Activated CD4-positive, alpha-beta T cell treated with anti-CD3 and anti-CD28 coated beads, Interleukin-2, amount 10 ng/mL, durations not matched to agents 7 days and 5 days (primary cell): ENCODE results near the gene TERB1. TPM values are rescaled to one million over a fixed set of nuclear protein-coding genes. Genes with fewer than 3 reads are reported as not detected.

Experiments
- CTCF ChIA-PET: fragments of 350-600 bp; sonication (Branson Sonifier 250); formaldehyde crosslinking; loops from one replicate; lab custom pipeline; 2021; ENCODE audit warnings: antibody characterized with exemption; lab: Charles Lee
- POLR2A ChIA-PET: fragments of 350-600 bp; sonication (Branson Sonifier 250); formaldehyde crosslinking; loops from one replicate; lab custom pipeline; 2021; ENCODE audit warnings: antibody characterized with exemption; lab: Charles Lee
- DNase-seq: peaks from one replicate; pipeline ENCODE4 v3.0.0-alpha.2; 2020
- H3K27ac Mint-ChIP-seq: one replicate; pipeline ENCODE4 v1.8.0; 2021; ENCODE audit warnings: mild to moderate bottlenecking, moderate library complexity, mixed read lengths
- H3K27me3 Mint-ChIP-seq: one replicate; pipeline ENCODE4 v1.8.0; 2021; ENCODE audit warnings: mixed read lengths
- H3K36me3 Mint-ChIP-seq: one replicate; pipeline ENCODE4 v1.8.0; 2021; ENCODE audit warnings: low read depth, mixed read lengths
- H3K4me1 Mint-ChIP-seq: one replicate; pipeline ENCODE4 v1.8.0; 2021; ENCODE audit warnings: mixed read lengths
- H3K4me3 Mint-ChIP-seq: one replicate; pipeline ENCODE4 v1.8.0; 2021; ENCODE audit warnings: mild to moderate bottlenecking, moderate library complexity, mixed read lengths
- H3K9me3 Mint-ChIP-seq: one replicate; pipeline ENCODE4 v1.8.0; 2021; ENCODE audit warnings: mixed read lengths
- total RNA-seq, 2 experiments: library from RNA; stranded (reverse); gene quantifications; one replicate each; pipeline ENCODE4 v1.2.3, GENCODE V29; 2021

The TERB1 gene
- total RNA-seq, 2 experiments from 2014 or later = 0.15 to 0.27 TPM

GRCh38 chr16:66740010-66740409, 61.4 kb downstream of the TERB1 start:
- Mint-ChIP-seq H3K27me3 (no peaks in the 10 kb centered on the region), H3K4me3 (no peak overlapping the region), H3K4me1 (peaks cover 30% of the 10 kb centered on the region), H3K36me3 (peaks cover 49% of the 10 kb centered on the region), H3K9me3 (no peaks in the 10 kb centered on the region), H3K27ac (peak overlapping the region; percentile 52)
- peak; percentile 38 for DNase-seq
- CTCF ChIA-PET = interaction anchor here (0.9 to 2.6 kb wide), 4 partner anchors 9 to 91 kb away, joined by 3 to 12 read pairs (median 4); partner anchors contain the start of genes DYNC1LI2 and NAE1
- POLR2A ChIA-PET = no interaction called here

GRCh38 chr16:66735891-66736290, 65.5 kb downstream of the TERB1 start:
- ChIA-PET CTCF (interaction anchor here (1.1 to 3.2 kb wide), 2 partner anchors 8 to 16 kb away, joined by 6 to 20 read pairs; partner anchors contain the start of gene DYNC1LI2), POLR2A (no interaction called here)
- peaks cover 19% of the 10 kb centered on the region for H3K4me1 Mint-ChIP-seq
- H3K36me3 Mint-ChIP-seq = peaks cover 61% of the 10 kb centered on the region
- no peak overlapping the region for H3K4me3 Mint-ChIP-seq
- no peaks in the 10 kb centered on the region for H3K27me3 Mint-ChIP-seq
- DNase-seq = no peak
- H3K27ac Mint-ChIP-seq = no peak overlapping the region
- H3K9me3 Mint-ChIP-seq = no peaks in the 10 kb centered on the region

DNA sequence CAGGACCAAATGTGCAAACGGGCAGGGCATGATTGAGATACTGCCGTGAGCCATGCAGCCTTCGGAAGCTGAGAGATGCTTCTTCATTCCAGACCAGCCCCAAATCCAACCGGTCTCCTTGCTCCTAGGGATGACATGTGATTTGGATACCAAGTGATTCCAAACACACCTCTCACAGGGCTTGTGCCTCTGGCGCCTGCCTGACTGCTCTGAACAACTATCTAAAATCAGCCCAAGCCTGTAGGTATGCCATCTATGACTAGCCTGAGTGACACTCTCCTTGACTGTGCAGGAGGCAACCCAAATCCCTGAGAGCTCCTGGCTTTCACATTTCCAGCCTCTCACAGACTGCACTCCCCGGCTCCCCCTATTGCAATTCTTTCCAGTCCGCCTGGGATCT, 70.3 kb downstream of the TERB1 start:
- Mint-ChIP-seq H3K27ac (no peak overlapping the region), H3K9me3 (no peaks in the 10 kb centered on the region), H3K4me3 (no peak overlapping the region), H3K36me3 (peaks cover 50% of the 10 kb centered on the region), H3K27me3 (no peaks in the 10 kb centered on the region), H3K4me1 (peaks cover 8% of the 10 kb centered on the region)
- POLR2A ChIA-PET = no interaction called here
- DNase-seq = no peak
- CTCF ChIA-PET = interaction anchor here (0.6 to 2.6 kb wide), 6 partner anchors 9 to 141 kb away, joined by 3 to 7 read pairs (median 3); partner anchors contain the start of gene DYNC1LI2

- POLR2A ChIA-PET = no interaction called here
- Mint-ChIP-seq H3K4me1 (peaks cover 8% of the 10 kb centered on the region), H3K27ac (no peak overlapping the region), H3K27me3 (no peaks in the 10 kb centered on the region), H3K36me3 (peaks cover 49% of the 10 kb centered on the region), H3K9me3 (no peaks in the 10 kb centered on the region), H3K4me3 (no peak overlapping the region)
- DNase-seq = no peak
- CTCF ChIA-PET = interaction anchor here (0.8 to 2.6 kb wide), 5 partner anchors 12 to 145 kb away, joined by 3 to 7 read pairs (median 3); partner anchors contain the start of gene DYNC1LI2
These were observed 72.6 kb downstream of the TERB1 start for GRCh38 chr16:66728804-66729203.

DNA sequence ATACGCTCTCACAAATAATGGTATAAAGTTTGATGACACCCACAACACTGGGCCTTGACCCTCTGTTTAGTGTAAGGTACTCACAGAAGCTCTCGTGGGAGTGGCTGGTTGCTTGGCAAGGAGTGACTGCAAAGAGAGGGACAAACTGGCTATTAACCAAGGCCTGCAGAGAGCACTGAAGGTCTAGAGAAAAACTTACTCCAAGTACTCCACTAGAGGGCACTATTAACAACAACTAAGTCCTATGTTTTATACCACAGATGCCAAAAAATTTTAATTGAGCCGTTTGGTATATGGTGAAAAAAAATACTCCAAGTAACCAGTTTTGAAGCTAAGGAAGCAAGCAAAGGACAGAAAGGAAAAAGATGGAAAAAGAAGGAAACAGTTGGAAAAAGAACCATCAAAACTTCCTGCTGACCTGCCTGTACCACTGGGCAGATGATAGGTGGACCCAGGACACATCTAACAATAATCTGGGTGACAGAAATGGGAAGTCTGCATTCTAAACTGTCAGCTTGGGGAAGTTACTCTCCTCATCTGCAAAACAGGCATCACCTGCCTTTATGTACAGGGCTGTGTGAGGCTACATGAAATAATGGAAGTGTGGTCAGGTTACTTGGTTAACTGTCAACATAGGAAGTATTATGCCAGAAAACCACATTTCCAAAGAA, 73.1 kb downstream of the TERB1 start:
- ChIA-PET CTCF (interaction anchor here (0.8 to 2.7 kb wide), 11 partner anchors 8 to 145 kb away, joined by 3 to 13 read pairs (median 3); partner anchors contain the start of genes DYNC1LI2 and NAE1), POLR2A (no interaction called here)
- no peaks in the 10 kb centered on the region for H3K27me3 Mint-ChIP-seq
- H3K36me3 Mint-ChIP-seq = peaks cover 47% of the 10 kb centered on the region
- no peak overlapping the region for H3K4me3 Mint-ChIP-seq
- H3K27ac Mint-ChIP-seq = peak overlapping the region; percentile 38
- peaks cover 8% of the 10 kb centered on the region for H3K4me1 Mint-ChIP-seq
- DNase-seq = peak; percentile 26
- no peaks in the 10 kb centered on the region for H3K9me3 Mint-ChIP-seq

DNA sequence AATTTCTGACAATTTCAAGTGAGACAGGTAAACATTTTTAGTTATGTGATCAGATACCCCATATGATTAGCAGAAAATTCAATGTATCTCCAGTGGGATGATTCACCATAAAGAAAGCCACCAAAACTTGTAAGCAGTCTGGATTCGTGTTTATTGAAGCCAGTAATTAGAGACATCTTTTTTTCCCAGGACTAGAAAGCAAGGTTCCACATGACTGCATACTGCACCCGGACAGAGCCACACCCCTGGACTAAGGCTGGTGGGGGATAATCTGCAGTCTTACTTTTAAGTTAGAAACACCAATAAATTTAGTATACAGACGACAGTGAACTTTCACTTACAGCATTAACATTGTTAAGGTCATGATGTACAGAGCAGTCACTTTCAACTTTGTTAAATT, 80.6 kb downstream of the TERB1 start:
- Mint-ChIP-seq H3K36me3 (peaks cover 25% of the 10 kb centered on the region), H3K27me3 (no peaks in the 10 kb centered on the region), H3K9me3 (no peaks in the 10 kb centered on the region), H3K4me3 (no peak overlapping the region), H3K4me1 (no peaks in the 10 kb centered on the region), H3K27ac (peak overlapping the region; percentile 41)
- ChIA-PET CTCF (no interaction called here), POLR2A (no interaction called here)
- no peak for DNase-seq

- Mint-ChIP-seq H3K27me3 (no peaks in the 10 kb centered on the region), H3K36me3 (peaks cover 16% of the 10 kb centered on the region), H3K27ac (no peak overlapping the region), H3K9me3 (no peaks in the 10 kb centered on the region), H3K4me3 (no peak overlapping the region), H3K4me1 (no peaks in the 10 kb centered on the region)
- no peak for DNase-seq
- POLR2A ChIA-PET = no interaction called here
- CTCF ChIA-PET = no interaction called here
These were observed 82.1 kb downstream of the TERB1 start for GRCh38 chr16:66719246-66719645.

DNA sequence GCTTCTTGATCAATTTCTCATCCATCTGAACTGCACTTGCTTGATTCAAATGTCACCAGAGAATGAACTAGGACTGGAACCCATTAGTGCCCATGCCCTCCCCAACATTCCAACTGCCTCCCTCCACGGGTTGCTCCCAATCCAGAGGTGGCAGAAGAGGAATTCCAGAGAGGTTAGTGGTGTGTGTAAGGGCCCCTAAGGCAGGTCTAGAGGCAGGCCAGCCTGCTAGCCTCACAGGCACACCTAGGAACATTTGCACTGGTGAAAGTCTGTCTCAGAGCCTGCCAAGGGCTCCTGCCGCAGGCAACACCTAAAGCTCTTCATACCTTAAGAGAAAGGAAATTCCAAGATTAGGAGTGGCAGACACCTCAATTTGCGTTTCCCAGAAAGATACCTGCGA, 83.6 kb downstream of the TERB1 start:
- POLR2A ChIA-PET = no interaction called here
- H3K4me1 Mint-ChIP-seq = no peaks in the 10 kb centered on the region
- no peak overlapping the region for H3K27ac Mint-ChIP-seq
- DNase-seq = no peak
- H3K4me3 Mint-ChIP-seq = no peak overlapping the region
- H3K9me3 Mint-ChIP-seq = no peaks in the 10 kb centered on the region
- CTCF ChIA-PET = interaction anchor here (1.4 kb wide), 1 partner anchor 20 kb away, joined by 5 read pairs; no protein-coding TSS in a partner anchor
- H3K27me3 Mint-ChIP-seq = no peaks in the 10 kb centered on the region
- peaks cover 4% of the 10 kb centered on the region for H3K36me3 Mint-ChIP-seq

DNA sequence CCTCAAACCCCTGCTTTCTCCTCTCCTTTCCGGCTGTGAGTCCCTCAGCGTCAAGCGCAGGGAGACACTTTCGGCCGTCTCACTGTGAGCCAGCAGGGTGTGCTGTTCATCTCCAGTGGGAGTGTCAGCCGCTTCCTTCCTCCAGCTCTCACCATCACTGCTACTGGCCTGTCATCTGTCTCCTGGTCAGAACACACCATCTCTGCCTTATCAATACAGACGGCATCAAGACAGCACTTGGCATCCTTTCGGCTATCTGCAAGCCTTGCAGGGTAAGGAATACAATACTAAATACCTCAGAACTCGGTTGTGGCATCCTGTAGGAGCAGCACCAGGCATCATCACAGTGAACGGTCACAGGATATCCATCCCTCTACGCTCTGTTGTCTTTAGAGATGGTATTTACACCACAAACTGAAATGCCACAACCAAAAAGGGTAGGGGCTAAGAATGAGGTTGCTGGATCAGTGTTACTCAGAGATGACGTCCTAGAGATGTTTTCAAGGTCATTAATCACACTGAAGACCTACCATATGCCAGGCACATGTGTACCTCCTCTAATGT, 84.2 kb downstream of the TERB1 start:
- Mint-ChIP-seq H3K4me1 (no peaks in the 10 kb centered on the region), H3K36me3 (peaks cover 4% of the 10 kb centered on the region), H3K4me3 (no peak overlapping the region), H3K27ac (no peak overlapping the region), H3K27me3 (no peaks in the 10 kb centered on the region), H3K9me3 (no peaks in the 10 kb centered on the region)
- DNase-seq = peak; percentile 37
- POLR2A ChIA-PET = no interaction called here
- CTCF ChIA-PET = interaction anchor here (1.4 kb wide), 1 partner anchor 150 kb away, joined by 3 read pairs; no protein-coding TSS in a partner anchor

DNA sequence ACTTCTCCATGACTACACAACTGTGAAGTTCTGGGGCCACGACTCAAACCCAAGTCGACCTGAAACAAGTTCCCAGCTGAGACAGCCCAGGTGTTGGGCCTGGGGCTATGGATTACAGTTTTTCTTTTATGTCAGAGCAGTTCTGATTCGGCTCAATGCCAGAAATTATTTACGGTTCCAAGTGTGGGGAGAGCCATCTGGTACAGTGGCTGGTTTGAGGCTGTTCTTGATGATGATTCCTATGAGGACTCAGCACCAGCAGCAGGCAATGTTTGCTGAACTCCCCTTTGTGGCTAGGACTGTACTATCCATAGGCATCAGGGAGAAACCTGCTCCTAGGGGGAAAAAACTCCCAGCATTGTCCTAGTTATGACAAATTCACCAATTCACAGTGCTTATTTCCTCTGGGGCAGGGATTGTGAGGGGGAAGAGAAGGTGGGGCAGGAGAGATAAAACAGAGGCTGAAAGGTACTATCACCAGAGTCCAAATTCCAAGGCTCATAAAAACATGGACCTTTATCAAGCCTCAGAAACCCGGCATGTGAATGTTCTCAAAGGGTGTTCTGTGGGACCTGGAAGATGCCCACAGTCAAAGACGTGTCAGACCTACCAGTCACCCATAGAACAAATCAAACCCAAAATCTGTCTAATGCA, 86.6 kb downstream of the TERB1 start:
- ChIA-PET POLR2A (no interaction called here), CTCF (interaction anchor here (1.0 to 1.3 kb wide), 2 partner anchors 37 to 158 kb away, joined by 3 to 4 read pairs; partner anchors contain the start of gene DYNC1LI2)
- Mint-ChIP-seq H3K36me3 (no peaks in the 10 kb centered on the region), H3K27me3 (peaks cover 4% of the 10 kb centered on the region), H3K4me1 (no peaks in the 10 kb centered on the region), H3K27ac (no peak overlapping the region), H3K4me3 (no peak overlapping the region), H3K9me3 (no peaks in the 10 kb centered on the region)
- no peak for DNase-seq

- no peaks in the 10 kb centered on the region for H3K4me1 Mint-ChIP-seq
- H3K27me3 Mint-ChIP-seq = peaks cover 5% of the 10 kb centered on the region
- no peaks in the 10 kb centered on the region for H3K9me3 Mint-ChIP-seq
- POLR2A ChIA-PET = no interaction called here
- CTCF ChIA-PET = interaction anchor here (0.6 kb wide), 1 partner anchor 116 kb away, joined by 5 read pairs; the partner anchor contains the start of gene NAE1
- DNase-seq = no peak
- no peaks in the 10 kb centered on the region for H3K36me3 Mint-ChIP-seq
- H3K27ac Mint-ChIP-seq = no peak overlapping the region
- no peak overlapping the region for H3K4me3 Mint-ChIP-seq
These were observed 87.3 kb downstream of the TERB1 start for GRCh38 chr16:66714062-66714461.

DNA sequence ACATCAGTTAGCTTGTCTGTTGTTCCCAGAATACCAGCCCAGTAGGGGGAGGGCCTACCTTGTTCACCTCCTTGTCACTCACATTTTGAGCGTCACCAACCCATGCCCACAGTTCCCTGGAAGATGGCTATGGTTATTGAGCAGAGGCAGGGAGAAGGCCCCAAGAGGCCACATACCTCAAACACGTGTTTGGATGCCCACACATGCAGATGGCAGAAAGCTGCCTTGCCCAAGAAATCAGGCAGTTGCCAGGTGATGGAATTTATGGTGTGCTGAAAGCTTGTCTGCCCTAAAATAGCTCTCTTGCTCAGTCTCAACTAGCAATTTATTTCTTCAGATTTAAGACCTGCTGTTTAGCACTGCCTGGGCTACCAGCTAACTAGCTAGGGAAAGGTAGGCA, 88.3 kb downstream of the TERB1 start:
- H3K27ac Mint-ChIP-seq = no peak overlapping the region
- no peak for DNase-seq
- ChIA-PET CTCF (interaction anchor here (0.6 to 1.1 kb wide), 2 partner anchors 50 to 290 kb away, joined by 3 read pairs; no protein-coding TSS in a partner anchor), POLR2A (no interaction called here)
- no peaks in the 10 kb centered on the region for H3K9me3 Mint-ChIP-seq
- H3K27me3 Mint-ChIP-seq = peaks cover 10% of the 10 kb centered on the region
- H3K4me3 Mint-ChIP-seq = no peak overlapping the region
- H3K36me3 Mint-ChIP-seq = no peaks in the 10 kb centered on the region
- H3K4me1 Mint-ChIP-seq = no peaks in the 10 kb centered on the region
